Measurements from ENCODE around the gene COMMD2.

- TF ChIP-seq POLR2A (IDR thresholded peaks at IDR 0.05) (no peak), CTCF (IDR thresholded peaks at IDR 0.05) (no peak), POLR2AphosphoS5 (IDR thresholded peaks at IDR 0.05) (no peak)
These were observed 25.3 kb upstream of the COMMD2 start for GRCh38 chr3:149777414-149778214.

Data from prostate gland (tissue), 2 donors.